PC-9 (cell line): Measurements from ENCODE around the gene SPI1.

ENCODE experiments used
- EZH2 ChIP-seq: fragments of 200-600 bp; sonication (generic); IDR thresholded peaks from 2 replicates; pipeline ENCODE4 v1.8.0; 2017; ENCODE audit warnings: antibody characterized with exemption, low read depth
- TF ChIP-seq, protein P1 (sequence below): fragments of 200-600 bp; sonication (generic); conservative IDR thresholded peaks from 2 replicates; pipeline ENCODE4 v1.6.1; 2017; ENCODE audit warnings: mixed run types, antibody characterized with exemption, mild to moderate bottlenecking, moderate library complexity

DNA sequence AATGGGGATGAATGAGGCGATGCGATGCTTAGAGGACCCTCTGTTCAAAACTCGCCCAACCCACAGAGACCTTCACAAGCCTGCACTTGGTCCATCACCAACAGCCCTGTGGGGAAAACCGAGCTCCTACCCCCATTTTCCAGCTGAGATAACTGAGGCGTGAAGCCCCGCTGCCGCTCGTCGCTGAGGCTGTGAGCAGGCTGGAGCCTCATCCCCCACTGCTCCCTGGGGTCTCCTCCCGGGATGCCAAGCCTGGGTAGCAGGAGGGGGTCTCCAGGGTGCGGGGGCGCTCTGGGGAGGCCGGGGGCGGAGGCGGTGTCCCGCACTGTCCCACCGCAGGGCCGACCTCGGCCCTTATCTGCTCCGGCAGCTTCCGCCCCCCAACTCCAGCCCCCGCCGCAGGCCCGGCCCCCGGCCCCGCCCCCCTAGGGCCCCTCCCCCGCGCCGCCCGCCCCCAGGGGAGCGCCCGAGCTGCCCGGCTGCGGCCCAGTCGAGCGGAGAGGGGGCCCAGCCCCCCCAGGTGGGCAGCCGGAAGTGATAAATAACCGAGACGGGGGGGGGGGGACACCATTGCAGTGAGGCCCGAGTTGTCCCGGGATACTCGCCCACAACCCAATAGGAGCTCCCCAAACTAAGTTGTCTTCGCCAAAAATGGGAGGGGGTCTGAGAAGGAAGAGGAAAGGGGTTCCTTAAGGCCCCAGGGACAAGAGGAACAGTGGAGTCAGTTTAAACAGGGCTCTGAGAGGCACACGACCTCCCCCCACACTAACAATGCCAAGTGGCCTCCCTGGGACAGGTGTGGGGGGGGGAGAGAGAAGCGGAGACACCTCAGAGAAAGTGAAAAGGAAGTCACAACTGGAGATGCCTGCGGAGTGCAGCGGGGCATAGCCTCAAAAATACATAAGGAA is 21.8 kb upstream of the SPI1 start:
- TF ChIP-seq, protein P1, sequence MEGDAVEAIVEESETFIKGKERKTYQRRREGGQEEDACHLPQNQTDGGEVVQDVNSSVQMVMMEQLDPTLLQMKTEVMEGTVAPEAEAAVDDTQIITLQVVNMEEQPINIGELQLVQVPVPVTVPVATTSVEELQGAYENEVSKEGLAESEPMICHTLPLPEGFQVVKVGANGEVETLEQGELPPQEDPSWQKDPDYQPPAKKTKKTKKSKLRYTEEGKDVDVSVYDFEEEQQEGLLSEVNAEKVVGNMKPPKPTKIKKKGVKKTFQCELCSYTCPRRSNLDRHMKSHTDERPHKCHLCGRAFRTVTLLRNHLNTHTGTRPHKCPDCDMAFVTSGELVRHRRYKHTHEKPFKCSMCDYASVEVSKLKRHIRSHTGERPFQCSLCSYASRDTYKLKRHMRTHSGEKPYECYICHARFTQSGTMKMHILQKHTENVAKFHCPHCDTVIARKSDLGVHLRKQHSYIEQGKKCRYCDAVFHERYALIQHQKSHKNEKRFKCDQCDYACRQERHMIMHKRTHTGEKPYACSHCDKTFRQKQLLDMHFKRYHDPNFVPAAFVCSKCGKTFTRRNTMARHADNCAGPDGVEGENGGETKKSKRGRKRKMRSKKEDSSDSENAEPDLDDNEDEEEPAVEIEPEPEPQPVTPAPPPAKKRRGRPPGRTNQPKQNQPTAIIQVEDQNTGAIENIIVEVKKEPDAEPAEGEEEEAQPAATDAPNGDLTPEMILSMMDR: no peak
- no peak for TF ChIP-seq EZH2
